H1 (cell line): Measurements from ENCODE around the gene GRIA1.

Experiments
- CHD2 ChIP-seq: IDR thresholded peaks from 2 replicates; pipeline ENCODE4 v1.6.1; 2012; ENCODE audit warnings: low read length, improper control_type of control experiment
- RFX5 ChIP-seq: IDR thresholded peaks from 2 replicates; pipeline ENCODE4 v1.6.1; 2011; ENCODE audit warnings: low read depth, low read length, improper control_type of control experiment, borderline replicate concordance
- TF ChIP-seq, protein P1 (sequence below): IDR thresholded peaks from 2 replicates; pipeline ENCODE4 v1.6.1; 2012; ENCODE audit warnings: inconsistent platforms

DNA sequence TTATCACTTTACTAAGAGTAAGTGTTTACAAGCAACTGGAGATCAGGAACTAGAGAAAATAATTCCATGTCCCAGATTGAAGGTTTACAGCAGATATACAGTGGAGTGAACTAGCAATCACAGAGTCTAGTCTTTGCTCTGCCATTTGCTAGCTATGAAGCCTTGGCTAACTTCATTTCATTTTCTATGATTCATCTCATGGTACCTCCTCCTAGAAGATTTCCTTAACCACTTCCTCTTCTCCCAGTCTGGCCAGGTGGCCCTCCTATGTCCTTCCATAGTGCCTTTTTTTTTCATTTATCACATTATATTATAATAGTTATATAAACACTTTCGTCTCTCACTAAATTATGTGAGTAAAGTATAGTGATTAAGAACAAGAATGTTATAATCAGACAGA lies 52.1 kb downstream of the GRIA1 start:
- TF ChIP-seq CHD2 (no peak), RFX5 (no peak)
- TF ChIP-seq, protein P1, sequence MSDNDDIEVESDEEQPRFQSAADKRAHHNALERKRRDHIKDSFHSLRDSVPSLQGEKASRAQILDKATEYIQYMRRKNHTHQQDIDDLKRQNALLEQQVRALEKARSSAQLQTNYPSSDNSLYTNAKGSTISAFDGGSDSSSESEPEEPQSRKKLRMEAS = no peak
